Activated naive CD4-positive, alpha-beta T cell (primary cell): ENCODE results near the gene PPP3CA.
"Not testable (repeated sequence)": the region's sequence is repeated elsewhere in the genome, so short reads cannot be mapped to it uniquely, and the experiment has no call there.

Experiments used
- DNase-seq, 4 experiments: peaks; one replicate each; lab custom pipeline; 2025; lab: John Stamatoyannopoulos, UW

The PPP3CA gene

DNA sequence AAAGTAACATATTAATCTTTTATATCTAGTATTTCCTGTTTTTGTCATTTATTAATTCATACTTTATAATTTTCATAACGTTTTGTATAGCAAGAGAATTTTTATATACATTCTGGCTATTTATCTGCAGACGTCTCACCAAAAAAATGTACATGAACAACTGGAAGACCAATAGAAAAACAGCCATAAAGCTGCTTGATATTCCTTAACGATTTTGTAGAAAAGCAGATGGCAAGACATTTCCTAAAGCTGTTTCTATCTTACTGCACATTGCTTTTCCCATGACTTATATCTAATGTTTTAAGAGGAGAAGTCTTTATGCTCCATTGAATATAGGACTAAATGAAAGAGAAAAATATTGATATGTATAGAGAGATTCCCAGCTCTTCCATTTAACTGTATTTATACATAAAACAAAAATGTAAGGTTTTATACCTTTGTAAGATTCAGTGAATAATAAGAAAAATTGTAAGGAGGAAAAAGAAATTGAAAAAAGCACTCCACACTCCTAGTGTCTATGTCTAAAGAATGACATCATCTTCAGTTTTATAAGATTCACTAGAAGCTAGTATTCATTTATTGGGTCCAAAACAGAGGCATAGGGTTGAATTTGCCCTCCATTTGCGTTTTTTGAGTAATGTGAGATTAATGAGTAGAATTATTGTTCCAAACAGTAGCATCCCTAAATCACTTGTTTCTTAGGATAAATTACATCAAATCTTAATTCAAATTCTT is 248.5 kb downstream of the PPP3CA start:
- no peak for DNase-seq

DNA sequence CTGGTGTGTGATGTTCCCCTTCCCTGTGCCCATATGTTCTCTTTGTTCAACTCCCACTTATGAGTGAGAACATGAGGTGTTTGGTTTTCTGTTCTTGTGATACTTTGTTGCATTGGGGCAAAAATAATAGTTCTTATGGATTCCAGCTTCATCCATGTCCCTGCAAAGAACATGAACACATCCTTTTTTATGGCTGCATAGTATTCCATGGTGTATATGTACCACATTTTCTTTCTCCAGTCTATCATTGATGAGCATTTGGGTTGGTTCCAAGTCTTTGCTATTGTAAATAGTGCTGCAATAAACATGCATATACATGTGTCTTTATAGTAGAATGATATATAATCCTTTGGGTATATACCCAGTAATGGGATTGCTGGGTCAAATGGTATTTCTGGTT is 254.7 kb downstream of the PPP3CA start:
- not testable (repeated sequence) for DNase-seq

DNA sequence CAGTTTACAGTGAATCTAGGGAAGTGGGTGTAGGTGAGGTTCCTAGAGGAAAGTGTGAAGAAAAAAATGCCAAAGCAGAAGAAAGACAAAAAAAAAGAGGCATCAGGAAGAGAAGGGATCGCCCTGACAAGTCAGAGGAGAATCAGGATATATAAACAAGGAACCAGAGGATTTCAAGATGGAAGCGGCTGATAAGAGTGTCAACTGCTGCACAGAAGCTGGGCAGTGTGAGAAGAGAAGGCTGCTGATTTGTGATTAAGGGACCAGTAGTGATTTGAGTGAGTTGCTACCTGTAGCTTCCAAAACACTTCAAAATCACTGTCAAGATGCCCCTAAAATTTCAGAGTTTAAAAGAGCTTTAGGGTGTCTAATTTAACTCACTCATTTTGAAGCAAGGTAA is 258.2 kb downstream of the PPP3CA start:
- DNase-seq, result no peak

DNA sequence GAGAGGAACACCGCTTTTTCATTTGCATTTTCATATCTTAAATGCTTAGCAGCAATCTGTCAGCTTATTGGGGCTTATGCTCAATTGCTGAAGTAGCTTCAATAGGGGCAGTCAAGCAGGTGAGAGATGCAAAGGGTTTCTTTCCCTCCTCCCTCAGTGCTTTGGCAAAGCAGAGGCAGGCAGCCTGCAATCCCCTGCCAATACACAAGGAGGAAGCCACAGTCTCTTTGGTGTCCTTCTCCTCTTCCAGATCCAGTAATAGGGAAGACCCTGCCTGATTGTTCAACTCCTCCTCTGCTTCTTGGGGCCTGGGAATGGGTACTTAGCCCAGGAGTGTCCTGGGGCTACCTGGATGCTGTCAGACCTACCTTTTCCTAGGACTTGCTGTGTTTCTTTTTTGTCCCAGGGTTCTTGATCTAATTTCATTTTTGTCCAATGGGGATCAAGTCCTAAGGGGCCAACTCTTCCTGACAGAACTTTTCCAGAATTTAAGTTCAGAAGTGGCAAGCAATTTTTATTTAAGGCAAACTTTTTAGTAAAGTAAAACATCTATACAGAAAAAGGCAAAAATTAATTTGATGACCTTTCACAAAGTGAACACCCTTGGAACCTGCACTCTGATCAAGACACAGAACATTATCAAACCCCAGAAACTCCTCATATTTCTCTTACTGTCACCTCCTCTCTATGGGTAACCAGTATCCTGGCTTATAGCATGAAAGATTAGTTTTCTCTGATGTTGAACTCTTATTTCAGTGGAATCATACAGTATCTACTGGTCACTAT is 260.3 kb downstream of the PPP3CA start:
- no peak for DNase-seq

DNA sequence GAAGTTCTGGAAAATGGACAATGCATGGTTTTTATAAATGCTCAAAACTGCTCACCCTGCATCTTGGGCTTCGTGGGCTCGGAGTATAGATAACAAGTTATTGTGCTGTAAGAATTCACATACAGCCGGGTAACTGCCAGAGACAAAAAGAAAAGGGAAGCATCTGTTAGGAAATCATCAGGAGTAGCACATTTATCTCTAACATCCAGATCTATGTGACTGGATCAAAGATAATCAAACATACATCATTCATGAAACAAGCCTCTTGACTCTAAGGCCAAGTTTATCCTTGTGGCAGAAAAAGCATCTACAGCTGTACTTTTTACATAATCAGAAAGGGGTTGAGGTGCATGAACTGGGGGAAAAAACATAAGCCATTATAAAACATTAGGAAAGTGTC is 264.2 kb downstream of the PPP3CA start:
- DNase-seq, result no peak

DNA sequence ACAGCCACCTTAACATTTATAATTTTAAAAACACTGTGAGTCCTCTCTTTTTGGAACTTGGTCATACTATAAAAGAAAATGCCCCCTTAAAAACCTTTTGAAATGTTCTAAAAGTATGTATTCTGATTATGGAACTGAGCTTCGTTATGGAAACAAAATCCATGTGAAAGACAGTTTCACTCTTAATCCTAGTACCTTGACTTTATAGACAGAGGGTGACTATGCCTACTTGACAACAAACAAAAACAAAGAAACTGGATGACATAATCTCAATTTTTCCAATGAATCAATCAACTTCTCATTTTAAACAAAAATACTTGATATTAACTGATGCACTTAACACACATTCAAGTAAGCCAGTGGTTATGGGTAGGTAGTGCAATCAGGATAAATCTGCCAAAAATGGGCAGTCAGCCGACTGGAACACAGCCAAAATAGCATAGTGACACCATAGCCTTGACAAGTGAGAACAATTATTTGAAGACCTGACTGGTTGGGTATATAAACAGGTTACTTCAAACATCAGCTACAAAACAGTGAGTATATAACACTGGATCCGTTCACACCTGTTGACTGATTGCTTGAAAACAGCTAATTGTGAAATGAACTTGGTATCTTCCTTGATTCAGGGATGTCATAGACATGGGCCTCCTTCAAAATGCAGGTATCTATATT is 265.5 kb downstream of the PPP3CA start:
- DNase-seq, result no peak

DNA sequence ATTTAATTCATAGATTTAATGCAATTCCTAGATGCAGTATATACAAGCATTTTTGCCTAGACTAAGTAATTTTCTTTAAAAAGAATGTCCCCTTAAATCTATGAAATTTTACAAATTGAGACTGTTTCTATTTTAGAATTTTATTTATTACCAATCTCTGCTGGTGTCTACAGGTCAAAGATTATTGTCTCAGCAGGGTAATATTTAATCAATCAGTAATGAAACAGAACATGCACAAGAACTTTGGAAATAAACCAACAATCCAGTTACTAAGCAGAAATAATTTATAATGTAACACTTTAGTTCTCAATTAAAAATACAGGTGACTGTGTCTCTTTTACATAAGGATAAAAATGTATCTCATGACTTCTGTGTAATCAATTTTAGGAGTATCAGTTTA is 266.2 kb downstream of the PPP3CA start:
- no peak for DNase-seq

DNA sequence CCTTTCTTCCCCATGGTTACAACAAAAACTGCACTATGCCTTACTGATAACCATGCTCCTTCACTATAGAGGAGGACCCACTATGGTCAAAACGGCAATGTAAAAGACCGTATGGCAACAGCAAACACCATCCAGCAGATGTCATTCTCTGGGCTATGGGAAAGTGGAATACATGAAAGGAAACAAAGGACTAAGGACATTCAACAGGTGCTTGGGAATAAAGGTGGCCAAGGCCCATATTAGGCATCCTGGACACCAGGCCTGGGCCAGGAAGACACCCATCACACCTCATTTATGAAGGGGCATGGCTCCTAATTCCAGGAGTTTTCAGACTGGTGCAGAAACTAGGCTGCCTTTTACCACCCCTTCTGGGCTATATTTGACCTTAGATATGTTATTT is 268.4 kb downstream of the PPP3CA start:
- no peak for DNase-seq

DNA sequence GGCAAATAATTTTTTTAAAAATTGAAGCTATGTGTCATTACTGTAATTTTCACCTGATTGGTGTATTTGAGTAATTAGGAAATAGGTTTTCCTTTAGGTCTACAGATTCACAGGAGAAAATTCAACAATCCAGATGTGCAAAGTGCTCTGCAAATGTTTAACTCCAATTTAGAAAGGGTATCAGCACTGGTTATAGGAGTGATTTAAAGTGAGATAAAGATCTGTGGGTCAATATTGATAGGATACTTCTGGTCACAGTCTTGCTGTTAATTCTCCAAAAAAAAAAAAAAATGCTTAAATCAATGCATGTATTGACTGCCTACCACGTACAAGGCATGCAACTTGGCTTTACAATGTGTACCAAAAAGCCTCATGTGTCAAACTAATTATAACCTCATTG is 271.3 kb downstream of the PPP3CA start:
- DNase-seq, result no peak

DNA sequence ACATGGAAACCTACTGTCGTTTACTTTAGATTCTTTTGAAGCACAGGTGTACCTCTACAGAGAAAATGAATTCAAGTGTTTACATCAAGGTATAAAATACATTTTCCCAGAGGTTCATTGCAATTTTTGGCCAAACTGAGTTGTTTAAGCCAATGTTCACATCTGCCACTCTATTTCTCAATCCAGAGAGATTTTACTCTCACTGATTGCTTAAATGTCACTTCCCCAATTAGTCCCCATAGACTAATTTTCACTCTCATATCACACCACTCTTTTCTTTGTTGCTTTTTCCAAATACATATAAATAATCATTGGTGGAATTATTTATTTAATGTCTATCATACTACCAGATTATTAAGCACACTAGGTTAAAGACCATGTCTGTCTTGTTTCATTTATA is 271.8 kb downstream of the PPP3CA start:
- DNase-seq, result no peak

DNA sequence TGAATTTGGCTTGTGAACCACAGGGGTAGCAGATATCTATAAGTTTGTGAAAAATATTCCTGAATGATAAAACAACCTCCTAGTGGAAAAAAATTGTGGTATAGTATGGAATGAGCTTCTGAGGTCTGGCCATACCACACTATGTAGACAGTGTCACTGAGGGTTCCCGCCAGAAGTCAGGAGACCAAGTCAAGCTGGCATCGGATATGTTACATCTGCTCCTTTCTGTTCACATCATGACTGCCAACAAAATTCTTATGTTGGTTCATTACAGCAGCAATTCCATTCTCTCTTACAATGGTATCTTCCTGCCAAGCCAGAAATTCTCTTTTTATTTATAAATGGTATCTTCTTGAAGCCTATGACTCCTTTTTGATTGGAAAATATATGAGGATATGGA is 273.0 kb downstream of the PPP3CA start:
- DNase-seq, result no peak

DNA sequence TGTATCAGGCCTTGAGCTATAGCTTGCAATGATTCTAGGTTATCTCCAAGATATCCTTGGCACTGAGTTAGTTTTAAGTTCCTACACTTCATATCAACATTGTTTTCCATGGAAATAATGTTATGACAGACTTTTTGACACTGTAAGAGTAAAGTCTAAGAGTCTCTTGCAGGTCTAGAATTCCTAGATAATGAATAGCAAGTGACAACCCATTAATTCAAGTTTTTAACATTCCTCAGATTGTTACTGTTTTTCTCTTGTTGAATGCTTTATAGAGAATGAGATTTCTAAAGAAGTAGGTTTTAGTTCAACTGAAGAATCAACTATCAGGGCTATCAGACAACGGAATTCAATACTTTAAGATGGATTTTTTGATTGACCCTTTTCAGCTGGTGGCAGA is 276.1 kb downstream of the PPP3CA start:
- DNase-seq, result no peak

DNA sequence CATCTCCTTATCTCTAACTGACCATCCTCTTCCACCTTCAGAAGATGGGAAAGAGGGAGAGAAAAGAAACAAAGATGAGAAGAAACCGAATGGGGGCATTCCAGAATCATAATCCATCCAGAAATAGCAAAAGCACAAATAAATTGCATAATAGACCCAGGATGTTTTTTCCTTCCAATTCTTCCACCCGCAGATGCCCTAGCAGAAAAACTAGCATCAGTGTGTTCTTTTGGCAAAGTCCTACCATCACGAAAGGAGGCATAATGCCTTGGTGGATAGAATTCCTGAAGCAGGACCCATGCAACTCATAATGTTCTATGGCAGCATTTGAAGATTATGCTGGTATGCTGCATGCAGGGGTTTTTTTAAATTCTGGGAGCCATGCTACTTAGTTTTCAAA is 279.2 kb downstream of the PPP3CA start:
- no peak for DNase-seq

DNA sequence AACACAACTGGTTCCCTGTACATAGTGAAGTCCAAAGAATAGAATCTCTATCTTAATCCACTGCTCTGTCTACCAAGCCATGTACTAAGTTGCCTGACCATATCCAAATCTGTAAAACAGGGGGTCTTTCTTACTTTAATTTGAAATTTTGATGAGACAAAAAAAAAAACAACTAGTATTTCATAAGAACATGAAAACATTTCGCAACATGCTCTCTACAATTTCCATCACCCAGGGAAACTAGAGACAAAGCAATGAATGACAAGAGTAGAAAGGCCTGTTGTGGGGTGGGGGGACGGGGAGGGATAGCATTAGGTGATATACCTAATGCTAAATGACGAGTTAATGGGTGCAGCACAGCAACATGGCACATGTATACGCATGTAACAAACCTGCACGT is 279.9 kb downstream of the PPP3CA start:
- DNase-seq, result no peak

DNA sequence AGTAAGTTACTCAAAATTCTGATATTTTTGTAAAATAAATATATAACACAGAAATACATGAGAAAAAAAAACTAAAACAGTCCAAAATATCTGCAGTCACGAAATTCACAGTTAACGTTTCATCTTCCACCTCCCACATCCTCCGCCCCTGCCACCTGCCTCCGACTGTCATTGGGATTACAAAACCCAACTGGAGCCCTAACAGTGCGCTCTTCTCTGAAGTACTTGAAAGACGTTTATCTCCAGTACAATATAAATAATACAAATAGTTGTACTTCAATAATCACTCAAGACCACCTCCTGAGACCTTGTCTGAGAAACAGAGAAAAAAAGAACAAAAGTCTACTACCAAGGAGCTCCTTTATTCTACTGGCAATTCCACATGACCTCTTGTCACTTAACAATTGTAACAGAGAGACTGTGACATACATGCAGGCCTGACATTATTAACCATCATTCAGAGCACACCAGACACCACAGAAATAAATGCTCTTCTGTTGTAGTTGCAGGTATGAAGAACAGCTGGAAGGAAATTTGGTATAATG is 280.6 kb downstream of the PPP3CA start:
- no peak for DNase-seq

DNA sequence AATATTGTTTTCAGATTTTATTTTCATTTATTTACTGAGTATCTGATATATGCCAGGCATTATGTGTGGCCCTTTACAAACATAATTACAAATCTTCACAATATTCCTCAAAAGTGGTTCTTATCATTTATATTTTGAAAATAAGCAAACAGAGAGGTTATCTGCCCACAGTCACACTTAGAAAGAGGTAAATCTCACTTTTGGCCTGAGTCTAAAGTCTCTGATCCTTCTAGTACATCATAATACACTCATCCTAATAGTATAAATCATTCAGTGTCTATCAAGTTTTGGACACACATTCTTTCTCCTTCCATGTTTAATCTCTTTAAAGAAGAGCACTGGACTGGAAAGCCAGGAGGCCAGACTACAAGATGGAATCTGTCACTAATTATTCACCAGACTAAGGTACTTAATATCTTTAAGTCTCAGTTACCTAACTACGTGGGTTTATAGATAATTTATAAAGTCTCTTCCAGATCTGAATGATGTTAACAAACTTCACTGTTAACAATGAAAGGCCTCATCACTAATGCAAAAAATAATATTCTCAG is 281.3 kb downstream of the PPP3CA start:
- DNase-seq, result no peak

DNA sequence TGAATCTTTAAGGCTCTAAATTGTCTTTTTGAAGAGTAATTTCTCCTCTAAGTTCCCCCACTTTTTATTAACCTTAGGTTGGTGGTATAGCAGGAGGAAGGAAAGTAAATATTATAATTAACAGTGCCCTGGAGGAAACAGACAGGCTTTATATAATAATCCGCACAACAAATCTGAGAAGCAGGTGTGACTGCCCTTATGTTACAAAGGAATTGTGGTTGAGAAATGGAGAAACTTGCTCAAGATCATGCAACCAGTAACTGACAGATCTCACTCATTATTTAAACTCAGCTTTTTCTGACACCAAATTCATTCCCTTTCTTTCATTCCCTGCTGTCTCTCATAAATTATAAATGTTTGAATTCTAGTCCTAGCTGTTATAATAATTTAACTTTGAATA is 282.0 kb downstream of the PPP3CA start:
- DNase-seq, result no peak

DNA sequence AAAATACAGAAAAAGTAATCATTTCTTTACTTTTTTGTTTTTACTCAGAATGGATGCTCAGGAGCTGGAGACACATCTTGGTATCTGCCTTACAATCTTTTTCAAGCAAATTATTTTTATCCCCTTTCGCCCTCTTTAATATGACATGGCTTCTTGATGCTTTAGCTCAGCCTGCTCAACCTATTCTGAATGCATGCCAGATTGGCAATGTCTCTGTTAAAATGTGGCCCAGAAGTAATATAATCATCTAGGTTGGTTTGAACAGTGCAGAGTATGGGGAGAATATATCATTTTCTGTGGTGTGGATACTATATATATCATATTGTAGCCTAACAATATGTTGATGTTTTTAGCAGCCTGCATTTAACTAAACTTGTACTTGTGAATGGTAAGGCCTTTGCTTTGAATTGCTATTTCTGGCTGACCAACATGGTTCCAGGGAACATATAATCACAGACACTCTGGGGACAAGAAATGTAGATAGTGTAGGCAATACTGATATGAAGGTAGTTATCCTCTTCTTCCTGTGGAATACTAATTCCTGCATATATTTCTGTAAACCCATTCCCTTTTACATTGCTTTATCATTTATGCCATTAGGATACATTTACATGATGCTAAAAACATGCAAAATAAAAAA is 282.7 kb downstream of the PPP3CA start:
- DNase-seq, result no peak

DNA sequence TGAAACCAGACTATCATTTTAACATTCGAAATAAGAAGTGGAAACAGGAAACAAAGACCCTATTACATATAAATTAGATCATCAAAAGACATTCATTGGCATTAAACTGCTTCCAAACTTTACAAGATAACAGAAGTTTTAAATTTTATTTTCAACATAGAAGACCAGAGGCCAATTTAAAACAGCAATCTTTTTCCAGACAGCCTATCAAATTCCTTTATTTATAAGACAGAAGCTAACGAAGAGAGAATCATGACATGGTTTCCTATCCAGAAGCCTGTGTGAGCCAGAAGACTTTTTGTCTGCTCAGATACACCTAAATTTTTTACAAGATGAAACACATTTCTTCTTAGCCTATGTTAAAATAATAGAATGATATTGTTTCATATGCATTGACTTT is 291.9 kb downstream of the PPP3CA start:
- no peak for DNase-seq

DNA sequence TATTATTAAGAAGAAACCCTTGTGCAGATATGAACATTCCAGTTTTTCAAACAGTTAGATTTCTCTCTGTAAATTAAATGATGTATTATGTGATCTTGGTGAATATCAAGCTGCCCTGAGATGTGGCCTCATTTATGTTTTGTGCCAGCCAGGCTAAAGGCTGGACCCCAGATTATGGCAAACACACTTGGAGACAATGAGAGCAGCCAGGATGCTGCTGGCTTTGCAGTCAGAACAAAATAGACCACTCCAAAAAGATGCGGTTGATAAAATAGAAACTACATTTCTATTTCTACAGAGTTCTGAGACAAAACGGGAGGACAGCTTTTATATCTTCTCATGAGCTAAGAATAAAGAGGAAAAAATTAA is 296.5 kb downstream of the PPP3CA start:
- no peak for DNase-seq

DNA sequence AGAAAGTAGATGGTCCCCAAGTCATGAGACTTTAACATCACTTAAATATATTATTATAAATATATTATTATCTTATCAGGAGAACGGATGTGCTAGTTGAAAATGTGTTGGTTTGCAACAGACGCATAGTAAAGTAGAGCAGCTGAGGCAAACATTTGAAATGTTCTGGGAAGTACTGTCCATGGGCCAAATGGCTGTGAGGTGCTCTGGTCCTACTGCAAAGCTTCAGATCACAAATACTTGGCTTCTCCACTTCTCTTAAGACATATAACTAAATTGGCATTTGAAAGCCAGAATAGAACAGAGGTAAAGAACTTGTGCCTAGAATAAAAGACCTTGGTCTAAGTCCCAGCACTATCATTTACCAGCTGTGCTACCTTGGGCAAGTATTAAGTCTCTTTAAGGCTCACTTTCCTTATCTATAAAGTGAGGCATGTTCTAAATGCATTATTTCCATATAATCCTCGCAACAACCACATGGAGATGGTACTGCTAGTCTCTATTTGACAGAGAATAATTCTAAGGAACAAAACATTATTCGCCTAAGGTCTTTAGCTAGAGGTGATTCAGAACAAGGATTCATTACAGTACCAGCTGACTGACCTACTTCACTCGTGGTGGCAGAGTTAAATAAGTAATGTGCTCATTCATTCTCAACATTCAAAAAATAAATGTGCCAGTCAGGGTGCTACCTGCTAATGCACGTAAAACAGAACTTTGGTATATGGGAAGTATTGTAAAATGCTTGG is 297.1 kb downstream of the PPP3CA start:
- no peak for DNase-seq
